GM18505 (cell line): ENCODE results near the gene COL4A1.
"Not testable (repeated sequence)": the region's sequence is repeated elsewhere in the genome, so short reads cannot be mapped to it uniquely, and the experiment has no call there.

ENCODE experiments used
- ATAC-seq: cut with Tn5 transposase; IDR thresholded peaks from one replicate; pipeline ENCODE4 v1.9.1; 2021; ENCODE audit not compliant: unreplicated experiment
- POLR2A ChIP-seq: IDR thresholded peaks from 4 replicates; pipeline ENCODE4 v1.6.1; 2011; ENCODE audit warnings: borderline replicate concordance; ENCODE audit not compliant: insufficient read depth, insufficient read length; ENCODE audit errors: extremely low read depth

The COL4A1 gene

GRCh38 chr13:110314516-110315245 is 7.7 kb upstream of the COL4A1 start:
- no peak for TF ChIP-seq POLR2A

DNA sequence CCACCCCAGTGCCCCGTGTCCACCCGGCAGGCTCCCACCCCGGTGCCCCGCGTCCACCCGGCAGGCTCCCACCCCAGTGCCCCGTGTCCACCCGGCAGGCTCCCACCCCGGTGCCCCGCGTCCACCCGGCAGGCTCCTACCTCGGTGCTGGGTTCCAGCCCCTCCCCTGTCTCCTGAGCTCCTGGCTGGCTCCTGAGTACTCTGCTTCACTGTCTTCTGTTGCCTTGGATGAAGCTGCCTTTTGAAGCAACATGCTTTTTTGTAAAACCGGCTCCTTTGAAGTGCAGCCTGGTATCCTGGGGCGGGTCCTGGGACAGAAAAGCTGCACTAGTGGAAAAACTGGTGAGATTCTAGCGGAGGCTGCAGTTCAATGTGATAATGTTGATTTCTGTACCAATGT is 6.8 kb upstream of the COL4A1 start:
- ATAC-seq = not testable (repeated sequence)

More at GRCh38 chr13:110314516-110315245, 7.7 kb upstream of the COL4A1 start:
- no peak for ATAC-seq

- ATAC-seq = not testable (repeated sequence)
These were observed 6.3 kb upstream of the COL4A1 start for GRCh38 chr13:110313261-110313660.

DNA sequence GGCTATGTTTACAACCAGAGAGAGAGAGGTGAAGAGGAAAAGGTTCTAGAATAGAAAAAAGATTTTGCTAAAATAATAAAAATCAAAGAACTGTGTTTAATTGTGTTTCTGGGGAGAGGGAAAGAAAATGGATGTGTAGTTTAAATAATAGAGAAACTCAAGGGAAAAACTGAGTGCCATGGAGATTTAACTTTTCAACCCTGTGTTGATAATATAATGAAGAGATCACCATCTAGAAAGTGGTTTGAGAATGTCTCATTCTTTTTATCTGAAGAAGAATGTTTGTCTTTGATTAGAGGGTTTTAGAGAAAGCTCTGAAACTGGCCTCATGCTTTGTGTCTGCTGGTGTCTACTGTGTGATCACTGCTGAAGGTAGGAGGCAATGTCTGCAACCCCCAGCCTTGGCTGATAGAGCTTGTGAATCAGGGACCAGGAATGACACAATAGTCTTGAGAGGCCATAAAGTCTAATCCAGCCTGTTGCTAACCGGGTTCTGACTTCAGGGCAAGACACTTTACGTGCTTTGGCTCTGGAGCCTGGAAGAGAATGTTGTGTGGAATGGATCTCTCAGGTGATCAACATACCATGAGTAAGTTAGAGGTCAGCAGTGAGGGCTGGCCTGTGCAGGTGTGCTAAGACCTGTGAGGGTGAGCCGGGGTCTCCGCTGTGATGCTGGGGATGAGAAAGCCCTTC is 5.5 kb upstream of the COL4A1 start:
- TF ChIP-seq POLR2A = no peak

DNA sequence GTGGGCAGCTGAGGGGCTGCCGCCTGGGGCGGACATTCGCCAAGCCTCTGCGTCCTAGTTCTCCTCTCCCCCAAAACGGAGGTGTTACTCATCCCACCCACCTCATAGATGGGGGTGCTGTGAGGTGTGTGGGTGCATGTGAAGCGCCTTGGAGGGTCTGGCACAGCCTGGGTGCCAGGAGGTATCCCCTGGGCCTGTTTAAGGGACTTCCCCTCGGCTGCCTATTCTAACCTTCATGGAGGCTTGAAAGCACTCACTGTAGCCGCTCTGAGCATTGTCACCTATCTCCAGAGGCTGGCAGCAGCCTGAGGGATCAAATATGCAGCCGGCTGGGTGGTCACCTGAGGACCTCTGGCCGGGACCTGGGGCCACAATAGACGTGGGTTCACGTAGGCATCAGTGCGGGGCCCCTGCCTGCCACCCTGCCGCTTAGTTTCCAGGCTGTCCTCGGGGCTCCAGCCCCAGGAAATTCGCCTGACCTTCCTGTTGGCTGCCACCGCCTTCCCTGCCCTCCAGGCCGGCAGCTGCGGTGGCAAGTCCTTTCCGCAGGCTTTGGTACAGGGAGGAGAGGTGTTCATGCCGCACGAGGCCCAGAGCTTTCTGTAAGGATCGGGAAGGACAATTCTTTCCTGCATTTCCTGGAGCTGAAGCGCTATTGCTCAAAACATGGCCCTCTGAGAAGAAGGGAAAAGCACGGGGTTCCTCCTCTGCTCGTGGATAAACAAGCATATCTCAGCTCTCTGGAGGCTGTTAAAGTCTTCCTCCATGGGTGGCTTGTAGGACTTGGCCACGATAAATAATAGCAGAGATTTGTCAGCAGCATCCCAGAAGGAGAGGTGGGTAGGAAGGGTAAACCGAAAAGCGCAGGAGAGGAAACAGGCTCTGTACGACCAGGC is 4.7 kb upstream of the COL4A1 start:
- no peak for ATAC-seq
- no peak for TF ChIP-seq POLR2A

More for the DNA sequence above, 5.5 kb upstream of the COL4A1 start:
- ATAC-seq = no peak

- ATAC-seq = no peak
- TF ChIP-seq POLR2A = no peak
These were observed 3.8 kb upstream of the COL4A1 start for GRCh38 chr13:110310541-110311442.

- no peak for TF ChIP-seq POLR2A
These were observed 2.9 kb upstream of the COL4A1 start for GRCh38 chr13:110309661-110310524.

GRCh38 chr13:110308656-110309359 is 1.9 kb upstream of the COL4A1 start:
- ATAC-seq = no peak
- TF ChIP-seq POLR2A = no peak

More at GRCh38 chr13:110309661-110310524, 2.9 kb upstream of the COL4A1 start:
- ATAC-seq = no peak

- ATAC-seq = no peak
- no peak for TF ChIP-seq POLR2A
These were observed 1.1 kb upstream of the COL4A1 start for GRCh38 chr13:110307767-110308655.

DNA sequence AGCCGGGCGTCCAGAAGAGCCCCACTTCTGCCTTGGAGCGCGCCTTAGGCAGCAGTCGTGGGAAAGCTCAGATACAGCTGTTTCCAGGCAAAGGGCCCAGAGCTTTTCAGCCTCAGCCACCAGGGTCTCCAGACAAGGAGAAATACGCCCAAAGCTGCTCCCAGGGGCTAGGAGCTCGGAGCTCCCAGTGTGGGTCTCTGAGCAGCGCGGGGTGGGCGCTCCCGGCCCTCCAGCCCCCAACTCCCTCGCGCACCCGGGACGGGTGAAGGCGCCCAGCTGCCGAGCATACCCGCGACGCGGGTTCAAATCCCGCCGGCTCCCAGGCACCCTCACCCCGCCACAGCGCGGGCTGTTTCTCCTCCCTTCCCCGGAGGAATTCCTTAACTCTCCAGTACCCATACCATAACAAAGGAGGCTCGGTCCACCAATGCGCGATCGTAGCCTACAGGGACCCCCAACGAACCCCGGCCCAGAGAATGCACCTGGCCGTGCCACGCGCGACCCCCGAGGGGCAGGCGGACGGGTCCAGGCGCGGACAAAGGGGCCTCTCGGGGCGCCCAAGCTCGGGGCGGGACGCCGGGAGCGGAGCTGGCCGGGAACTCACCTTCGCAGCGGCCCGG is 507 bp downstream of the COL4A1 start:
- ATAC-seq = no peak
- TF ChIP-seq POLR2A = no peak
